OCI-LY1 (cell line): Measurements from ENCODE around the gene SLX4IP.

Experiments used
- H2AFZ ChIP-seq: fragments of 200-600 bp; sonication (generic), shearing (Covaris generic); 2 replicates; pipeline ENCODE4 v1.6.0; 2014; ENCODE audit warnings: antibody characterized with exemption, mild to moderate bottlenecking, low read length
- H3F3A ChIP-seq: fragments of 200-600 bp; sonication (generic), shearing (Covaris generic); 2 replicates; pipeline ENCODE4 v1.6.0; 2014; ENCODE audit warnings: mild to moderate bottlenecking, antibody characterized with exemption, low read length, moderate library complexity; ENCODE audit not compliant: insufficient read depth
- H3K27ac ChIP-seq: fragments of 200-600 bp; sonication (generic); 2 replicates; pipeline ENCODE4 v1.5.1; 2014; ENCODE audit warnings: low read length, mixed run types, mild to moderate bottlenecking, low read depth; ENCODE audit not compliant: poor library complexity, severe bottlenecking
- H3K27me3 ChIP-seq: fragments of 200-600 bp; sonication (generic); 2 replicates; pipeline ENCODE4 v1.6.0; 2014; ENCODE audit warnings: antibody characterized with exemption, mild to moderate bottlenecking, low read length, moderate library complexity; ENCODE audit not compliant: insufficient read depth
- H3K36me3 ChIP-seq: fragments of 200-600 bp; sonication (generic); 2 replicates; pipeline ENCODE4 v1.6.1; 2014; ENCODE audit warnings: mild to moderate bottlenecking, antibody characterized with exemption, low read length, moderate library complexity, mixed read lengths; ENCODE audit not compliant: insufficient read depth
- H3K4me1 ChIP-seq: fragments of 200-600 bp; sonication (generic); 2 replicates; pipeline ENCODE4 v1.5.1; 2014; ENCODE audit warnings: mild to moderate bottlenecking, low read length, moderate library complexity; ENCODE audit not compliant: insufficient read depth, severe bottlenecking
- H3K4me2 ChIP-seq: fragments of 200-600 bp; sonication (generic), shearing (Covaris generic); 2 replicates; pipeline ENCODE4 v1.6.1; 2014; ENCODE audit warnings: low read length
- H3K4me3 ChIP-seq: fragments of 200-600 bp; sonication (generic); 2 replicates; pipeline ENCODE4 v1.5.1; 2014; ENCODE audit warnings: low read length, low read depth, mild to moderate bottlenecking, mixed read lengths; ENCODE audit not compliant: poor library complexity, severe bottlenecking
- H3K79me2 ChIP-seq: fragments of 200-600 bp; shearing (Covaris generic); 2 replicates; pipeline ENCODE4 v1.6.1; 2016; ENCODE audit warnings: mixed run types, low read length, mixed read lengths; ENCODE audit not compliant: insufficient read depth
- H3K9ac ChIP-seq: fragments of 200-600 bp; sonication (generic), shearing (Covaris generic); 2 replicates; pipeline ENCODE4 v1.6.1; 2014; ENCODE audit warnings: mild to moderate bottlenecking, low read length, mixed read lengths
- H3K9me2 ChIP-seq: fragments of 200-600 bp; sonication (generic), shearing (Covaris generic); 2 replicates; pipeline ENCODE4 v1.6.1; 2014; ENCODE audit warnings: low read depth, mild to moderate bottlenecking, low read length, mixed read lengths
- H3K9me3 ChIP-seq: fragments of 200-600 bp; shearing (Covaris generic); 2 replicates; pipeline ENCODE4 v1.6.1; 2014; ENCODE audit warnings: low read length, mixed read lengths
- H4K20me1 ChIP-seq: fragments of 200-600 bp; sonication (generic), shearing (Covaris generic); 2 replicates; pipeline ENCODE4 v1.6.0; 2016; ENCODE audit warnings: mild to moderate bottlenecking, low read length; ENCODE audit not compliant: insufficient read depth
- CTCF ChIP-seq: fragments of 200-600 bp; sonication (generic), shearing (Covaris generic); IDR thresholded peaks from 2 replicates; pipeline ENCODE4 v1.5.1; 2017; ENCODE audit warnings: mild to moderate bottlenecking, antibody characterized with exemption, low read length, moderate library complexity, mixed read lengths
- EZH2 ChIP-seq: fragments of 200-600 bp; sonication (generic), shearing (Covaris generic); IDR thresholded peaks from 2 replicates; pipeline ENCODE4 v1.8.0; 2017; ENCODE audit warnings: borderline replicate concordance, mixed run types, mild to moderate bottlenecking, antibody characterized with exemption, low read length, moderate library complexity, mixed read lengths

The SLX4IP gene

GRCh38 chr20:10674684-10675449, 239.8 kb downstream of the SLX4IP start:
- Histone ChIP-seq H3K4me2 (peak overlapping the region; percentile 74), H3K4me3 (peak overlapping the region; percentile 66), H2AFZ (0 out of 2 replicates have a peak overlapping the region, but pooled peaks have one; percentile 30), H4K20me1 (no peaks in the 10 kb centered on the region), H3K27me3 (no peaks in the 10 kb centered on the region; the same call in 1 of the 2 replicates), H3K9ac (peak overlapping the region; percentile 59), H3K36me3 (no peaks in the 10 kb centered on the region), H3K9me3 (no peaks in the 10 kb centered on the region), H3K9me2 (no peaks in the 10 kb centered on the region), H3K79me2 (no peaks in the 10 kb centered on the region), H3F3A (no peaks in the 10 kb centered on the region), H3K4me1 (peaks cover 38% of the 10 kb centered on the region), H3K27ac (no peak overlapping the region)
- TF ChIP-seq EZH2 (no peak), CTCF (peak; percentile 60)

GRCh38 chr20:10675450-10675848, 240.3 kb downstream of the SLX4IP start:
- H3K79me2 ChIP-seq = no peaks in the 10 kb centered on the region
- H2AFZ ChIP-seq = no peak overlapping the region
- H3F3A ChIP-seq = no peaks in the 10 kb centered on the region
- H3K9me2 ChIP-seq = no peaks in the 10 kb centered on the region
- H4K20me1 ChIP-seq = no peaks in the 10 kb centered on the region
- H3K36me3 ChIP-seq = no peaks in the 10 kb centered on the region
- H3K27me3 ChIP-seq = no peaks in the 10 kb centered on the region; the same call in 1 of the 2 replicates
- no peak overlapping the region for H3K4me2 ChIP-seq
- no peak overlapping the region for H3K27ac ChIP-seq
- H3K4me1 ChIP-seq = peaks cover 32% of the 10 kb centered on the region
- no peaks in the 10 kb centered on the region for H3K9me3 ChIP-seq
- no peak for TF ChIP-seq CTCF
- no peak for TF ChIP-seq EZH2
- no peak overlapping the region for H3K9ac ChIP-seq
- H3K4me3 ChIP-seq = no peak overlapping the region

GRCh38 chr20:10676518-10676917, 241.4 kb downstream of the SLX4IP start:
- no peaks in the 10 kb centered on the region for H3K9me3 ChIP-seq
- H3K79me2 ChIP-seq = no peaks in the 10 kb centered on the region
- no peak overlapping the region for H3K9ac ChIP-seq
- no peaks in the 10 kb centered on the region for H3F3A ChIP-seq
- H4K20me1 ChIP-seq = no peaks in the 10 kb centered on the region
- H3K36me3 ChIP-seq = no peaks in the 10 kb centered on the region
- no peak overlapping the region for H3K4me3 ChIP-seq
- no peak for TF ChIP-seq EZH2
- no peak for TF ChIP-seq CTCF
- H2AFZ ChIP-seq = no peak overlapping the region
- H3K4me1 ChIP-seq = peaks cover 21% of the 10 kb centered on the region
- no peaks in the 10 kb centered on the region for H3K9me2 ChIP-seq
- H3K27me3 ChIP-seq = no peaks in the 10 kb centered on the region; the same call in 1 of the 2 replicates
- no peak overlapping the region for H3K27ac ChIP-seq
- no peak overlapping the region for H3K4me2 ChIP-seq
